ENCODE measurements around the gene CALML6.

CALML6 gene

GRCh38 chr1:1892079-1892762 is 22.8 kb upstream of the CALML6 start:
- no peak for DNase-seq (ENCODE audit: low spot score)

- DNase-seq (ENCODE audit: low spot score) = no peak
Measured at GRCh38 chr1:1892763-1893120, 22.3 kb upstream of the CALML6 start.

DNA sequence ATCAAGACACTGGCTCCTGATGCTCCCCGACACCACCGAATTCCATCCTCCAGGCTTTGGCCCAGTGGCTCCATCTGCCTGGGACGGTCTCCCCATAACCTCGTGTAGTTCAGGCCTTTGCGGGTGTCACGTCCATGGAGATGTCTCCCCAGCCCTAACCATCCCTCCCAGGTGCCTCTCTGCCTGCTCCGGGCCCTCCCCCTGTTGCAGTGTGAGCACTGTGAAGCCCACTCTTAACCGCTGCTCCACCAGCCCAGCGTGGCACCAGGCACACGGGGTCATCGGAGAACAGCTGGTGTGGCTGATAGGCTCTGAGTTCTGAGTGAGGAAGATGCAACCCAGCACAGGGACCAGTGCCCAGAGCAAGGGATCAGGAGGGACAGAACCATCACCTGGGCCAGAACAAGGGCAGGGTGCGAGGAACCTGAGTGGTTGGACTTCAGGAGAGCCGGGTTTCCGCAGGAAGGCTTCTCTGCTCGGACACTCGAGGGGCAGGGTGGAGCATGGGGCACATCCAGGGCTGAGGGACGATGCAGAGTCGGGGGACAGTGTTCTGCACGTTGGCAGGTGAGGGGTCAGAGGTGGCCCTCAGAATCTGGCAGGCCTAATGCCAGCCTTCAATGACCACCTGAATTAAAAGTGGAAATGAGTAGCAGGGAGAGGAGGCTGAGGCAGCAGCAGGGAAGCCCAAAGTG is 21.6 kb upstream of the CALML6 start:
- no peak for DNase-seq (ENCODE audit: low spot score)

- no peak for DNase-seq (ENCODE audit: low spot score)
Measured at GRCh38 chr1:1893997-1894353, 21.1 kb upstream of the CALML6 start.

DNA sequence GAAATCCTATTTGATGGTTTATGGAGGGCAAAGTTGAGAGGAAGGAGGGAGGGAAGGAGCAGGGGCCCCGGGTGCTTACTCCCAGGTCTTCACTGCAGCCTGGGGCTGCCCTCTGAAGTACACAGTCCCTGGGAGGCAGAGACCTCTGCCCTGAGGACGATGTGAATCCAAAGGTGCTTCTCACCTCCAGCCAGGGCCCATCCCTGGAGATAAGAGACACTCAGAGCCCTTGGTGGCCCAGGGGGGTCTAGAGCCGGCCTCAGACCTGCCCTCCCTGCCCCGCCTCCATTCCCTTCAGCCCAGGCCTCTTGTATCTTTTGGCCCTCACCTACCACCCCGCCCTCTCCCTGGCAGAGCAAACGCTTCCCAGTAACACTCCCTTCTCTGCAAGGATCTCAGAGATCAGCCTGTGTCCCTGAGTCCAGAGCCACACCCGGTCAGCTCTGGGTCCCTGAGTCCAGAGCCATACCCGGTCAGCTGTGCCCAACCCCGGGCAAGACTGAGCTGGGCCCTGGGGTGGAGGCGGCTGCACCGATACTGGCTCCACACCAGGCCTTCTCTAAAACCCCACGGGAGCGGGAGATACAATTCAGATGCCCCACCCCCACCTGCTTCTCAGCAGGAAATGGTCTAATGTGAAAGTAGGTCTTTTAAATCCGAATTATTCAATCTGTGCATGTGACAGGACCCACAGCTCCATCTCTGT is 20.6 kb upstream of the CALML6 start:
- no peak for DNase-seq (ENCODE audit: low spot score)

GRCh38 chr1:1895060-1895418 is 20.0 kb upstream of the CALML6 start:
- DNase-seq (ENCODE audit: low spot score) = no peak

GRCh38 chr1:1895456-1896336 is 19.4 kb upstream of the CALML6 start:
- DNase-seq (ENCODE audit: low spot score) = no peak

GRCh38 chr1:1898246-1898933 is 16.7 kb upstream of the CALML6 start:
- no peak for DNase-seq (ENCODE audit: low spot score)

- no peak for DNase-seq (ENCODE audit: low spot score)
Measured at GRCh38 chr1:1899266-1899966, 15.6 kb upstream of the CALML6 start.

DNA sequence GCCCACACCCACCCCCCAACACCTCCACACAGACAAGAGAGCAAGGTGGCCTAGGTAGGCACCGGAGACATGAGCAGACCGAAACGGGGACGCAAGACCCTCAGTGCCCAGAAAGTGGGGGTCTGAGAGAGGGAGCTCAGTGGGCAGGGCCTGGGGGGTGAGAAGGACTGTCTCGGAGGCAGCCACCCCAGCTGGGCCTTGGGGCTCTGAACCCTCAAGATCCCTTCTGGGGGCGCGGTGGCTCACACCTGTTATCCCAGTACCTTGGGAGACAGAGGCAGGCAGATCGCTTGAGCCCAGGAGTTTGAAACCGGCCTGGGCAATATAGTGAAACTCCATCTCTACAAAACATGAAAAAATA is 15.1 kb upstream of the CALML6 start:
- no peak for DNase-seq (ENCODE audit: low spot score)

DNA sequence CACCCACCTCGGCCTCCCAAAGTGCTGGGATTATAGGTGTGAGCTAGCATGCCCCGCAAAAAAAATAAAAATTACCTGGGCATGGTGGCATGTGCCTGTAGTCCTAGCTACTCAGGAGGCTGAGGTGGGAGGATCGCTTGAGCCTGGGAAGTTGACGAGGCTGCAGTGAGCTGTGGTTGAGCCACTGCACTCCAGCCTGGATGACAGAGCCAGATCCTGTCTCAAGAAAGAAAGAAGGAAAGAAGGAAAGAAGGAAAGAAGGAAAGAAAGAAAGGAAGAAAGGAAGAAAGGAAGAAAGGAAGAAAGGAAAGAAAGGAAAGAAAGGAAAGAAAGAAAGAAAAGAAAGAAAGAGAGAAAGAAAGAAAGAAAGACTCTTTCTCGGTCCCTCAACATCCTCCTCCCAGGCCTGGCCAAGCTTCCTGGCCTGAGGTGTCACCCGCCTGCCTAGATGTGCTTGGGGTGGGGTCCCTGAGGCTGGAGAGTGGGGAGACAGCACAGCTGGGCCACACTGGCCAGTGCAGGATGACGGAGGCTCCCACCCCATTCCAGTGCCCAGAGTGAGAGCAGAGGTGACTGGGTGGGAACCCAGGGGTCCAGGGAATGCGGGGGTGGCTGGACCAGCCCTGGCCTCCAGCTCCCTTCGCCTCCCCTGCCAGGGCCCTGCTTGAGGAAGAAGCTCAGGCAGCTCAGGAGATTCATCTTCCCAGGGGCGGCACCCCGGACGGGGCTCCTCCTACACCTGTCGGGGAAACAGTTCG is 14.0 kb upstream of the CALML6 start:
- no peak for DNase-seq (ENCODE audit: low spot score)

DNA sequence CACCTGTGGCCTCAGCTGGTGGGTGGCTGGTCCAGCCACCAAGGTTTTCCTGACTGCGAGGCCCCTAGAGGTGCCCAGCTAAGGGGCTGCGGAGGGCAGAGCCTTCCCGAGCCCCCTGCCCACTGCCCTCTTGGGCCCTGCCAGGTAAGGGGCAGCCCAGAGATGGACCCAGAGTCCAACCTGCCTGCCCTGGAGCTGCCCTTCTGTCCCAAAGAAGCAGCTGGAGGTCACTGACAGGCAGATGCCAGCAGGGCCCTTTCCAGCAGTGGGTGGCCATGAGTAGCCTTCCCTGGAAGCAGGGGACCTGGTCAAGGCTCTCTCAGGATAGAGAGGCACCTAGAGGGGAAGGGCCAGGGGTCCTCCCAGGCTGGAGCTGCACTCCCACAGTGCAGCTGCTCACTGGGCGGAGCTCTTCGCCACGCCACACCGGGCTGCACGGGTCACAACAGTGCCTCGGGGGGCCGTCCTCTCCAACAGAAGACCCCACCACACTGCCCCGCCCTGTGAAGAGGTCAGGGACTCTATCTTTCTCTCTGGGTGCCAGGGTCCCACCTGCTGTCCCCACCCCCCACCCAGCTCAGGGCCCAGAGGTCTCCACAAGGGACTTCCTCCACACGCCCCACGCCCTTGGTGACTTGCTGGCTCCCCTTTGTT is 13.3 kb upstream of the CALML6 start:
- no peak for DNase-seq (ENCODE audit: low spot score)

DNA sequence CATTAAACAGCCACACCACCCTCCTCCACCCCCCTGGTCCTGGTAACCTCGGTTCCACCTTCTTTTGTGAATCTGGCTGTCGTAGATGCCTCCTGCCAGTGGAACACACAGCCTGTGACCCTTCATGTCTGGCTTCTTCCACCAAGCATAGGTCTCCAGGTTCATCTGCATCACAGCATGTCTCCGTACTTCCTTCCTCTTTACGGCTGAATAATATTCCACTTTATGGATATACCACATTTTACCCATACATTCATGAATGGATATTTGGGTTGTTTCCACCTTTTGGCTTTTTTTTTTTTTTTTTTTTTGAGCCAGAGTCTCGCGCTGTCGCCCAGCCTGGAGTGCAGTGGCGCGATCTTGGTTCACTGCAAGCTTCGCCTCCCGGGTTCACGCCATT is 11.8 kb upstream of the CALML6 start:
- DNase-seq (ENCODE audit: low spot score) = no peak

DNA sequence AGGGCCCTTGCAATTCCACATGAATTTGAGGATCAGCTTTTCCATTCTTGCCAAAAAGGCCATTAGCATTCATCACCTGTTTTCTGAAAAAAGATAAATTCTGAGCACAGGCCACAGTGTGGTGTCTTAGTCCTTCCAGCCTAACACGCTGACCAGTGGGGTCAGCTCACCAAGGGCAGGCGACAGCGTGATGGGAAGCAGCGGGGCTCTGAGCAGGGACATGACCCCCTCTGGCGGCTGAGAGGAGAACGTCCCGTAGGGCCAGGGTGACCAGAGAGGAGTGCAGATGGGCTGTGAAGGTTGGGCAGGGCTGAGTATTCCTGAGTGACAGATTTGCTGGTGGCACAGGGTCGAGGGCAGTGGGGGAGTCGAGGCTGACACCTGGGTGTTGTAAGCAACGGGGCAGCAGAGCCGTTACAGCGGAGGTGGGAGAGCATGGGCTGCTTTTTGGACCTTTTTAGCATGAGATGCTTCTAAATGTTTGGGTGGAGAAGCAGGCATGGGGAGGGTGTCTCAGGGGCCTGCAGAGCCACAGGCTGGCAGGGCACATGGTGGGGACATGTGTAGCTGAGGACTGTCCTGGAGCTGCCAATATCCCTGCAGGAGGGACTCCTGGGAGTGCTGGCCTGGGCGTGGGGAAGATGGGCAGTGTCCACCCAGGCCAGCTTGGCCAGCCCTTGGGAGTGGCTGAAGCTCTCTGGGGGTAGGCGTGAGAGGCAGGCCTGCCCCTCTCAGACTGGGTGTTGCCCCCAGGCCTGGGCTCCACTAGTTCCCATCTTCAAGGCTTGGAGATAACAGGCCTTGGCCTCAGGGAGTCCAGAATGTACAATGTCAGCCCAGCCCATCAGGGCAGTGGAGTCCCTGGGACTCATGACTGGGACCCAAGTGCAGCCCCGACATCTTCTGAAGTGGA is 8.6 kb upstream of the CALML6 start:
- DNase-seq (ENCODE audit: low spot score) = peak; percentile 90

GRCh38 chr1:1907098-1907736 is 7.8 kb upstream of the CALML6 start:
- DNase-seq (ENCODE audit: low spot score) = no peak

DNA sequence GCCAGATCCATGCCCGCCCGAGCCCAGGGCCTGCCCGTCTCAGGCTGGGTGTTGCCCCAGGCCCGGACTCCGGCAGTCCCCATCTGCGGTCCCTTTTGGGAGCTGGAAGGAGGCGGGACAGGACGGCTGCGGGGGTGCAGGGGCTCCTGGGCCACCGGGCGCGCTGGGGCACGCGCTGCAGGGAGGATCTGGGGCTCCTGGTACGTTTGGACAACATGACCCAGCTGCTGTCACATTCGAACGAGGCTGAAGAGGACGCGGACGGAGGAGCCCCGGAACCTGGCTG is 6.6 kb upstream of the CALML6 start:
- DNase-seq (ENCODE audit: low spot score) = no peak

GRCh38 chr1:1910033-1910465 is 5.0 kb upstream of the CALML6 start:
- DNase-seq (ENCODE audit: low spot score) = no peak

DNA sequence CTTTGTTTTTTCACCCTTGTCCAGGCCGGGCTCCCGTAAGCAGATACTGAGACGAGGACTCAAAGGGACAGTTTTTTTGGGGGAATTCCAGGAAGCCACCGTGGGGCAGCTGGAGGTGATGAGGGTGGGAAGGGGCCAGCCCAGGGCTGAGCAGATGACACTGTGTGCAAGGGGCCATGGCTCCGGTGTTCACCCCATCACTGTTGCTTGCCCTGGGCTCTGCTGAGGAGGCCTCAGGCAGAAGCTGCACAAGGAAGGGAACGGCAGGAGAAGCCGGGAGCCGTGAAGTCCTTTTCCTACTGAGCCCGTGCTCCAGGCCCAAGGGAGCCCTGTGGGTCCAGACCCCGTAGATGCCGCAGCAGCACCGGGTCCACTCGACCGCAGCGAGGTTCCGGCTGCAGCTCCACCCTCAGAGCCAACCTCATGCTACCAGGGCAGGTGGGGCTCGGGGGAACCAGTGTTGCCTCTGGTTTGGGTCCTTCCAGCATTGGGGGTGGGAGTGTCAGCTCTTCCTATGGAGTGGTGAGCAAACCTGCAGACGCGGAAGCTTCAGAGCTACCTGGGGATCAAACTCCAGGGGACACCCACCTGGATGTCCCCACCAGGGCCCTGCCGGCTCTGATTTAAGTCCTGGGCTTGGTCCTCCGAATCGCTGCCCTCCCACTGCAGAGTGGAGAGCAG is 4.3 kb upstream of the CALML6 start:
- no peak for DNase-seq (ENCODE audit: low spot score)
